Esophagus squamous epithelium (tissue), 4 donors: ENCODE results near the gene NEDD4L.

Experiments used
- POLR2A ChIP-seq, 4 donors: fragments of 450-650 bp; IDR thresholded peaks; one replicate each; pipeline ENCODE4 v1.6.1; 2017; ENCODE audit warnings: antibody characterized with exemption in 4 of 4, mild to moderate bottlenecking in 4 of 4, moderate library complexity in 3 of 4
- TF ChIP-seq, protein P1 (sequence below), 6 experiments: fragments of 450-650 bp in 4 of 6; fragments of 200-600 bp in 2 of 6; sonication (generic) in 2 of 6; IDR thresholded peaks; one replicate each; pipeline ENCODE4 v1.5.1; 2016 to 2019; ENCODE audit warnings: antibody characterized with exemption in 6 of 6, mild to moderate bottlenecking in 4 of 6, moderate library complexity in 4 of 6

- TF ChIP-seq, protein P1, sequence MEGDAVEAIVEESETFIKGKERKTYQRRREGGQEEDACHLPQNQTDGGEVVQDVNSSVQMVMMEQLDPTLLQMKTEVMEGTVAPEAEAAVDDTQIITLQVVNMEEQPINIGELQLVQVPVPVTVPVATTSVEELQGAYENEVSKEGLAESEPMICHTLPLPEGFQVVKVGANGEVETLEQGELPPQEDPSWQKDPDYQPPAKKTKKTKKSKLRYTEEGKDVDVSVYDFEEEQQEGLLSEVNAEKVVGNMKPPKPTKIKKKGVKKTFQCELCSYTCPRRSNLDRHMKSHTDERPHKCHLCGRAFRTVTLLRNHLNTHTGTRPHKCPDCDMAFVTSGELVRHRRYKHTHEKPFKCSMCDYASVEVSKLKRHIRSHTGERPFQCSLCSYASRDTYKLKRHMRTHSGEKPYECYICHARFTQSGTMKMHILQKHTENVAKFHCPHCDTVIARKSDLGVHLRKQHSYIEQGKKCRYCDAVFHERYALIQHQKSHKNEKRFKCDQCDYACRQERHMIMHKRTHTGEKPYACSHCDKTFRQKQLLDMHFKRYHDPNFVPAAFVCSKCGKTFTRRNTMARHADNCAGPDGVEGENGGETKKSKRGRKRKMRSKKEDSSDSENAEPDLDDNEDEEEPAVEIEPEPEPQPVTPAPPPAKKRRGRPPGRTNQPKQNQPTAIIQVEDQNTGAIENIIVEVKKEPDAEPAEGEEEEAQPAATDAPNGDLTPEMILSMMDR (IDR thresholded peaks at IDR 0.05), result no peak
- no peak for TF ChIP-seq POLR2A (IDR thresholded peaks at IDR 0.05)
Observed at GRCh38 chr18:58256316-58257080, 212.5 kb downstream of the NEDD4L start.
